IMR-90 (cell line): Measurements from ENCODE around the gene MYO7B. TPM values are rescaled to one million over a fixed set of nuclear protein-coding genes. Genes with fewer than 3 reads are reported as not detected.

ENCODE experiments used
- ATAC-seq: fragments of 200-7000 bp; cut with Tn5 transposase; 2 replicates; pipeline ENCODE4 v1.9.1; 2020; ENCODE audit warnings: low read depth, mild to moderate bottlenecking, moderate library complexity
- BruUV-seq: library from RNA; stranded (reverse); fragments of 400-500 nt; replicated peaks from 2 replicates; lab custom pipeline; 2021; lab: Mats Ljungman, UMichigan
- CTCF ChIA-PET: fragments of 300-600 bp; formaldehyde crosslinking; extraction: SDS; loops from one replicate; lab custom pipeline; 2021; ENCODE audit warnings: antibody characterized with exemption; lab: Yijun Ruan, JAX
- POLR2A ChIA-PET: fragments of 300-600 bp; sonication (Branson Sonifier 250); formaldehyde crosslinking; loops from one replicate; lab custom pipeline; 2022; ENCODE audit warnings: antibody characterized with exemption; ENCODE audit not compliant: unreplicated experiment; lab: Charles Lee
- DNase-seq: peaks from one replicate; pipeline ENCODE4 v3.0.0; 2013
- H2AFZ ChIP-seq: replicated peaks from 2 replicates; pipeline ENCODE3; 2013; ENCODE audit warnings: low read length, mild to moderate bottlenecking; ENCODE audit not compliant: poor library complexity
- H2AK5ac ChIP-seq: 2 replicates; pipeline ENCODE4 v1.6.1; 2013; ENCODE audit warnings: low read depth, low read length, inconsistent platforms
- H2AK9ac ChIP-seq: replicated peaks from 2 replicates; pipeline ENCODE3; 2013; ENCODE audit warnings: mild to moderate bottlenecking, low read depth, low read length, moderate library complexity; ENCODE audit not compliant: poor library complexity
- H2BK120ac ChIP-seq: 2 replicates; pipeline ENCODE4 v1.6.1; 2013; ENCODE audit warnings: low read depth, low read length, inconsistent platforms
- H2BK15ac ChIP-seq: 3 replicates; pipeline ENCODE4 v1.6.1; 2013; ENCODE audit warnings: low read depth, low read length, inconsistent platforms
- H2BK20ac ChIP-seq: 2 replicates; pipeline ENCODE4 v1.6.1; 2013; ENCODE audit warnings: low read depth, mild to moderate bottlenecking, inconsistent platforms, low read length, moderate library complexity
- H2BK5ac ChIP-seq: 2 replicates; pipeline ENCODE4 v1.6.1; 2013; ENCODE audit warnings: mild to moderate bottlenecking, low read depth, low read length, inconsistent platforms; ENCODE audit not compliant: poor library complexity, severe bottlenecking
- H3K14ac ChIP-seq: replicated peaks from 2 replicates; pipeline ENCODE4 v1.6.1; 2013; ENCODE audit warnings: low read depth, low read length, inconsistent platforms
- H3K18ac ChIP-seq: 2 replicates; pipeline ENCODE4 v1.6.1; 2013; ENCODE audit warnings: low read depth, low read length, control low read depth
- H3K23ac ChIP-seq: 2 replicates; pipeline ENCODE4 v1.6.1; 2013; ENCODE audit warnings: low read depth, low read length, inconsistent platforms
- H3K27ac ChIP-seq: 2 replicates; pipeline ENCODE4 v1.5.1; 2013; ENCODE audit warnings: mild to moderate bottlenecking, control low read depth, low read length; ENCODE audit not compliant: insufficient read depth
- H3K27me3 ChIP-seq: 2 replicates; pipeline ENCODE4 v1.6.1; 2013; ENCODE audit warnings: low read length; ENCODE audit not compliant: control insufficient read depth, insufficient read depth
- H3K36me3 ChIP-seq: 2 replicates; pipeline ENCODE4 v1.6.1; 2013; ENCODE audit warnings: low read length, mixed read lengths; ENCODE audit not compliant: control insufficient read depth, insufficient read depth
- H3K4ac ChIP-seq: 2 replicates; pipeline ENCODE4 v1.6.1; 2013; ENCODE audit warnings: low read depth, low read length, inconsistent platforms
- H3K4me1 ChIP-seq: 2 replicates; pipeline ENCODE4 v1.6.1; 2013; ENCODE audit warnings: low read length, mixed read lengths; ENCODE audit not compliant: control insufficient read depth, insufficient read depth
- H3K4me2 ChIP-seq: 2 replicates; pipeline ENCODE4 v1.6.1; 2013; ENCODE audit warnings: low read depth, mild to moderate bottlenecking, control low read depth, low read length, moderate library complexity
- H3K4me3 ChIP-seq: 2 replicates; pipeline ENCODE4 v1.5.1; 2013; ENCODE audit warnings: low read depth, mild to moderate bottlenecking, control low read depth, low read length, moderate library complexity; ENCODE audit not compliant: insufficient read depth
- H3K56ac ChIP-seq: 2 replicates; pipeline ENCODE4 v1.6.1; 2013; ENCODE audit warnings: low read length, inconsistent platforms; ENCODE audit not compliant: insufficient read depth; ENCODE audit errors: extremely low read depth
- H3K79me1 ChIP-seq, 2 experiments: 2 replicates each; pipeline ENCODE4 v1.6.1; 2013; ENCODE audit warnings: low read length in 2 of 2, inconsistent platforms in 1 of 2, low read depth in 1 of 2
- H3K9ac ChIP-seq: 2 replicates; pipeline ENCODE4 v1.6.1; 2013; ENCODE audit warnings: low read depth, low read length, control low read depth
- H3K9me1 ChIP-seq: 2 replicates; pipeline ENCODE4 v1.6.1; 2013; ENCODE audit warnings: low read length, inconsistent platforms; ENCODE audit not compliant: insufficient read depth
- H3K9me3 ChIP-seq: 2 replicates; pipeline ENCODE4 v1.6.1; 2013; ENCODE audit warnings: low read length; ENCODE audit not compliant: control insufficient read depth, insufficient read depth
- H4K20me1 ChIP-seq: 2 replicates; pipeline ENCODE4 v1.6.1; 2013; ENCODE audit warnings: low read length, inconsistent platforms; ENCODE audit not compliant: insufficient read depth
- H4K5ac ChIP-seq: 2 replicates; pipeline ENCODE4 v1.6.1; 2013; ENCODE audit warnings: mild to moderate bottlenecking, low read depth, low read length, control low read depth
- H4K8ac ChIP-seq, 2 experiments: 2 replicates each; pipeline ENCODE4 v1.6.1; 2013; ENCODE audit warnings: low read depth in 2 of 2, low read length in 2 of 2, control low read depth in 1 of 2, inconsistent platforms in 1 of 2
- H4K91ac ChIP-seq: 2 replicates; pipeline ENCODE4 v1.6.1; 2013; ENCODE audit warnings: low read depth, low read length, inconsistent platforms; ENCODE audit not compliant: insufficient read depth
- BHLHE40 ChIP-seq: fragments of 150-350 bp; IDR thresholded peaks from 2 replicates; pipeline ENCODE4 v1.6.1; 2016; ENCODE audit warnings: mild to moderate bottlenecking, low read depth, low read length
- CEBPB ChIP-seq: IDR thresholded peaks from 2 replicates; pipeline ENCODE4 v1.6.1; 2012; ENCODE audit warnings: low read depth, low read length, improper control_type of control experiment
- CHD1 ChIP-seq: IDR thresholded peaks from 2 replicates; pipeline ENCODE4 v1.6.1; 2012; ENCODE audit warnings: low read depth, low read length, improper control_type of control experiment
- FOS ChIP-seq: fragments of 150-350 bp; IDR thresholded peaks from 2 replicates; pipeline ENCODE4 v1.6.1; 2016; ENCODE audit warnings: low read depth, low read length
- MAFK ChIP-seq: IDR thresholded peaks from 2 replicates; pipeline ENCODE4 v1.6.1; 2012; ENCODE audit warnings: low read depth, low read length, improper control_type of control experiment
- MAZ ChIP-seq: IDR thresholded peaks from 2 replicates; pipeline ENCODE4 v1.6.1; 2012; ENCODE audit warnings: low read depth, mild to moderate bottlenecking, low read length, improper control_type of control experiment, moderate library complexity, borderline replicate concordance
- MXI1 ChIP-seq: IDR thresholded peaks from 2 replicates; pipeline ENCODE4 v1.6.1; 2012; ENCODE audit warnings: low read depth, mild to moderate bottlenecking, low read length, moderate library complexity, borderline replicate concordance
- NFE2L2 ChIP-seq: fragments of 150-350 bp; IDR thresholded peaks from 2 replicates; pipeline ENCODE4 v1.6.1; 2016; ENCODE audit warnings: low read depth, mild to moderate bottlenecking, low read length
- POLR2A ChIP-seq: IDR thresholded peaks from 2 replicates; pipeline ENCODE4 v1.6.1; 2012; ENCODE audit warnings: mild to moderate bottlenecking, low read depth, low read length
- RAD21 ChIP-seq: IDR thresholded peaks from 2 replicates; pipeline ENCODE4 v1.6.1; 2012; ENCODE audit warnings: low read length, improper control_type of control experiment
- RCOR1 ChIP-seq: IDR thresholded peaks from 2 replicates; pipeline ENCODE4 v1.6.1; 2012; ENCODE audit warnings: mild to moderate bottlenecking, low read length, improper control_type of control experiment; ENCODE audit not compliant: insufficient replicate concordance
- RFX5 ChIP-seq: IDR thresholded peaks from 2 replicates; pipeline ENCODE4 v1.8.0; 2012; ENCODE audit warnings: low read depth, mild to moderate bottlenecking, low read length, moderate library complexity
- SMC3 ChIP-seq: fragments of 150-350 bp; IDR thresholded peaks from 2 replicates; pipeline ENCODE4 v1.6.1; 2016; ENCODE audit warnings: low read depth, mild to moderate bottlenecking, antibody characterized with exemption, low read length, moderate library complexity
- WGBS, 2 experiments: methylation state at CpG; one replicate each; pipeline versions ENCODE4 v1.1.5 to v1.1.7; 2013; ENCODE audit warnings: missing lambda C conversion rate in 2 of 2; ENCODE audit not compliant: insufficient read length in 1 of 2; ENCODE audit errors: extremely low coverage in 2 of 2; 5-methylcytosine and 5-hydroxymethylcytosine counted together
- dilution Hi-C: fragments of 300-500 bp; cut with HindIII; formaldehyde crosslinking; loops from one replicate; pipeline ENCODE4 v1.14.3; 2018; ENCODE audit warnings: low sequenced_read_pairs; ENCODE audit not compliant: unreplicated experiment
- in situ Hi-C: fragments of 300-500 bp; cut with MboI; formaldehyde crosslinking; loops from 3 replicates; pipeline ENCODE4 v1.14.3; 2019; ENCODE audit warnings: low sequenced_read_pairs, inconsistent platforms, mixed read lengths
- intact Hi-C: fragments of 100-400 bp; cut with micrococcal nuclease; formaldehyde crosslinking; loops from 2 replicates; pipeline ENCODE4 v1.10.0; 2022
- polyA plus RNA-seq, 3 experiments: library from polyadenylated mRNA; depleted of rRNA; stranded (reverse); fragments of >200 nt; gene quantifications; 2 replicates each; pipeline ENCODE4 v1.2.3, GENCODE V29; 2012; ENCODE audit warnings: low replicate concordance in 1 of 3
- total RNA-seq: library from RNA; depleted of rRNA; stranded (reverse); fragments of >200 nt; gene quantifications from 2 replicates; pipeline ENCODE4 v1.2.3, GENCODE V29; 2012
- TF ChIP-seq, protein P1 (sequence below): fragments of 150-350 bp; IDR thresholded peaks from 2 replicates; pipeline ENCODE4 v1.6.1; 2017; ENCODE audit warnings: mild to moderate bottlenecking, antibody characterized with exemption, low read length, low read depth
- TF ChIP-seq, protein P2 (sequence below): fragments of 150-350 bp; IDR thresholded peaks from 2 replicates; pipeline ENCODE4 v1.6.1; 2016; ENCODE audit warnings: low read depth, mild to moderate bottlenecking, low read length, moderate library complexity, borderline replicate concordance
- TF ChIP-seq, protein P3 (sequence below): conservative IDR thresholded peaks from 2 replicates; pipeline ENCODE4 v1.5.1; 2012; ENCODE audit warnings: mild to moderate bottlenecking, low read depth, low read length, improper control_type of control experiment

Gene MYO7B
- total and polyA plus RNA-seq, 2 of the 4 experiments (the other 2 are of a cell fraction) = 0.18 to 0.46 TPM

DNA sequence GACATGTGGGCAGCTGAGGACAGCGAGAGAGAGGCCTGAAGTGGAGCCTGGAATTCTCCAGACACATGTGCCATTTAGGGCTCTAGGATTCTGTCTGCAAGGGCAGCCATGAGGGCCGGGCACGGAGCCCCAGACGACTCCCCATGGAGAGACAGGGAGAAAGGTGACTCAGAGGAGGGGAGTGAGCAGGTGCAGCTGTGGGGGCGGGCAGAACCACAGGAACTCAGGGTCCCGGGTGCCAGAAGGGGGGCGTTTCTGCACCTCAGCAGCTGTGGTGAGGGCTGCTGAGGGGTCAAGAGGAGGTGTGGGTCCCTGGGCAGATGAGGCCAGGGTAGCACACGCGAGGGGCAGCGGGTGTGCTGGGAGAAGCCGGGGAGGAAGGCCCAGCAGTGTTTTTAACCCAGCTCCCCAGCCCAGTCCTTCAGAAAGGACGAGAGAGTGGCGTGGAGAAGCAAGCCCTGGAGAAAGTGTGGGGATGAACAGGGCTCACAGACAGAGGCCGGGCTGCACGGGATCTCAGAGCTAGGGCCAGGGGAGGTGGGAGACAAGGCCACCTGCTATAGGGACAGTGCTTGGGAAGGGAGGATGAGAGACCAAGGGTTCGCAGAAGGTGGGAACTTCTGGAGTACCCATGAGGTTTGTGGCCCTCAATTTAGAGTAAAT is 118.1 kb downstream of the MYO7B start:
- H4K20me1 ChIP-seq = peaks cover 23% of the 10 kb centered on the region
- H3K4me2 ChIP-seq = no peak overlapping the region
- 0 out of 2 replicates have a peak, but pooled peaks cover 5% of the 10 kb centered on the region for H3K9me1 ChIP-seq
- intact Hi-C loops = loop anchor here (1.0 kb wide), 1 partner anchor 8 kb away; no protein-coding TSS in a partner anchor
- H4K91ac ChIP-seq = no peak overlapping the region
- no peak overlapping the region for H2BK20ac ChIP-seq
- H2BK5ac ChIP-seq = no peak overlapping the region
- peaks cover 2 to 21% of the 10 kb centered on the region in 2 experiments for H3K79me1 ChIP-seq
- no peak overlapping the region for H3K56ac ChIP-seq
- H3K4me3 ChIP-seq = no peak overlapping the region
- DNase-seq = no peak
- ChIA-PET CTCF (no interaction called here), POLR2A (no interaction called here)
- H3K18ac ChIP-seq = no peak overlapping the region
- in situ Hi-C loops = no loop called here
- no peak for ATAC-seq
- no peak overlapping the region for H2AFZ ChIP-seq
- H3K36me3 ChIP-seq = peaks cover 18% of the 10 kb centered on the region
- H2BK120ac ChIP-seq = no peak overlapping the region
- no peaks in the 10 kb centered on the region for H3K9me3 ChIP-seq
- no peak overlapping the region for H2BK15ac ChIP-seq
- H2AK9ac ChIP-seq = no peak overlapping the region
- H3K27me3 ChIP-seq = no peaks in the 10 kb centered on the region
- dilution Hi-C loops = no loop called here
- H3K9ac ChIP-seq = no peak overlapping the region
- no peak overlapping the region for H4K5ac ChIP-seq
- no peak overlapping the region for H3K23ac ChIP-seq
- no peak overlapping the region for H3K14ac ChIP-seq
- TF ChIP-seq MAZ (no peak), RCOR1 (no peak), MXI1 (no peak), FOS (no peak), POLR2A (no peak), BHLHE40 (no peak), RAD21 (no peak), NFE2L2 (no peak), MAFK (no peak), SMC3 (no peak), RFX5 (no peak), CHD1 (no peak), CEBPB (no peak)
- TF ChIP-seq, protein P1, sequence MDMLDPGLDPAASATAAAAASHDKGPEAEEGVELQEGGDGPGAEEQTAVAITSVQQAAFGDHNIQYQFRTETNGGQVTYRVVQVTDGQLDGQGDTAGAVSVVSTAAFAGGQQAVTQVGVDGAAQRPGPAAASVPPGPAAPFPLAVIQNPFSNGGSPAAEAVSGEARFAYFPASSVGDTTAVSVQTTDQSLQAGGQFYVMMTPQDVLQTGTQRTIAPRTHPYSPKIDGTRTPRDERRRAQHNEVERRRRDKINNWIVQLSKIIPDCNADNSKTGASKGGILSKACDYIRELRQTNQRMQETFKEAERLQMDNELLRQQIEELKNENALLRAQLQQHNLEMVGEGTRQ = no peak
- TF ChIP-seq, protein P2, sequence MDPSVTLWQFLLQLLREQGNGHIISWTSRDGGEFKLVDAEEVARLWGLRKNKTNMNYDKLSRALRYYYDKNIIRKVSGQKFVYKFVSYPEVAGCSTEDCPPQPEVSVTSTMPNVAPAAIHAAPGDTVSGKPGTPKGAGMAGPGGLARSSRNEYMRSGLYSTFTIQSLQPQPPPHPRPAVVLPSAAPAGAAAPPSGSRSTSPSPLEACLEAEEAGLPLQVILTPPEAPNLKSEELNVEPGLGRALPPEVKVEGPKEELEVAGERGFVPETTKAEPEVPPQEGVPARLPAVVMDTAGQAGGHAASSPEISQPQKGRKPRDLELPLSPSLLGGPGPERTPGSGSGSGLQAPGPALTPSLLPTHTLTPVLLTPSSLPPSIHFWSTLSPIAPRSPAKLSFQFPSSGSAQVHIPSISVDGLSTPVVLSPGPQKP = no peak
- TF ChIP-seq, protein P3, sequence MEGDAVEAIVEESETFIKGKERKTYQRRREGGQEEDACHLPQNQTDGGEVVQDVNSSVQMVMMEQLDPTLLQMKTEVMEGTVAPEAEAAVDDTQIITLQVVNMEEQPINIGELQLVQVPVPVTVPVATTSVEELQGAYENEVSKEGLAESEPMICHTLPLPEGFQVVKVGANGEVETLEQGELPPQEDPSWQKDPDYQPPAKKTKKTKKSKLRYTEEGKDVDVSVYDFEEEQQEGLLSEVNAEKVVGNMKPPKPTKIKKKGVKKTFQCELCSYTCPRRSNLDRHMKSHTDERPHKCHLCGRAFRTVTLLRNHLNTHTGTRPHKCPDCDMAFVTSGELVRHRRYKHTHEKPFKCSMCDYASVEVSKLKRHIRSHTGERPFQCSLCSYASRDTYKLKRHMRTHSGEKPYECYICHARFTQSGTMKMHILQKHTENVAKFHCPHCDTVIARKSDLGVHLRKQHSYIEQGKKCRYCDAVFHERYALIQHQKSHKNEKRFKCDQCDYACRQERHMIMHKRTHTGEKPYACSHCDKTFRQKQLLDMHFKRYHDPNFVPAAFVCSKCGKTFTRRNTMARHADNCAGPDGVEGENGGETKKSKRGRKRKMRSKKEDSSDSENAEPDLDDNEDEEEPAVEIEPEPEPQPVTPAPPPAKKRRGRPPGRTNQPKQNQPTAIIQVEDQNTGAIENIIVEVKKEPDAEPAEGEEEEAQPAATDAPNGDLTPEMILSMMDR = no peak
- H3K27ac ChIP-seq = no peak overlapping the region
- H3K4ac ChIP-seq = no peak overlapping the region
- 71% methylated on average over 8 of the region's 16 CpGs; no CpG with 5 or more reads in 1 of the 2 experiments for WGBS, 2 experiments
- BruUV-seq = no TSS peak
- H4K8ac ChIP-seq = no peak overlapping the region
- H2AK5ac ChIP-seq = no peak overlapping the region; the same call in 1 of the 2 replicates
- peaks cover 2% of the 10 kb centered on the region; the same call in 1 of the 2 replicates for H3K4me1 ChIP-seq
